Activated CD4-positive, alpha-beta T cell treated with anti-CD3 and anti-CD28 coated beads, Interleukin-2, amount 50 U/mL, for 16 hours (primary cell): ENCODE results near the gene FXYD5.

Experiments
- DNase-seq: peaks from one replicate; pipeline ENCODE4 v3.0.0-alpha.2; 2020

The FXYD5 gene

DNA sequence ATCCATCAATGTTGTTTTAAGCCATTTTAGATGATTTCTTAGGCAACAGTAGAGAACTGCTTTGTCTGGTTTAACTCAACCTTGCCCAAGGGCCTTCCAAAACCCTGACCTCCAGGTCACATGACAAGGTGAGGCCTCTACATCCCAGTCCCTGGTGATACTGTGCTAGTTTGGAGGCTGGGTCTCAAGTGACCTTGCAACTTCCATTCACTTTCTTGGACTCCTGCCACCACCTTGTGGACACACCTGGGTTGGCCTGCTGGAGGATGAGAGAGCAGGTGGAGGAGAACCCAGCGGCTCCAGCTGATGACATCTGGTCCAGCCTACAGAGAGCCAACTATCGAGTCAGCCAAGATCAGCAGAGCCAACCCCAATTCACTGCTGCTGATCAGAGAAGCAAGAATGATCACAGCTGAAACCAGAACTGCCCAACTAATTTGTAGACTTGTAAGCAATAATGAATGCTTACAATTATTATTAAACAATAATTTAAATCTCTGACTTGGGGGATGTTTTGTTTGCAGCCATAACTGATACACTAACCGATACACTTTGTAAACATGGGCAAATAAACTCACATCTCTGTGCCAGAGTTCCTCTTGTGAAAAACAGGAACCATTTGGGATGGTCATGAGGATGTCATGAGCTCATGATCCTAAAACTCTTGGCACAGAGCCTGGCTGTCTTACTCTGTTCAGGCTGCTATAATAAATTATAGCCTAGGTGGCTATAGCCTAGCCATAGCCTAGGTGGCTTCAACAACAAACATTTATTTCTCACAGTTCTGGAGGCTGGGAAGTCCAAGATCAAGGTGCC is 62.5 kb downstream of the FXYD5 start:
- no peak for DNase-seq

DNA sequence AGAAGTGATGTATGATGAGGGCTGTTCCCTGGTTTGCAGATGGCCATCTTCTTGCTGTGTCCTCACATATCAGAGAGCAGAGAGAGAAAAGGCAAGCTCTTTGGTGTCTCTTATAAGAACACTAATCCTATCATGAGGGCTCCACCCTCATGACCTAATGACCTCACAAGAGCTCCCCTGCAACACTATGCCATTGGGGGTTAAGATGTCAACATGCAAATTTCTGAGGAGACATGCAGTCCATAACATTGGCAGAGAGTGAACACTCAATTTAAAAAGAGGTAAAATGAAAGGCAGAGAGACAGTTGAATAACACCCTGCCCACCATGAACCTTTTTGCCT is 63.1 kb downstream of the FXYD5 start:
- no peak for DNase-seq

DNA sequence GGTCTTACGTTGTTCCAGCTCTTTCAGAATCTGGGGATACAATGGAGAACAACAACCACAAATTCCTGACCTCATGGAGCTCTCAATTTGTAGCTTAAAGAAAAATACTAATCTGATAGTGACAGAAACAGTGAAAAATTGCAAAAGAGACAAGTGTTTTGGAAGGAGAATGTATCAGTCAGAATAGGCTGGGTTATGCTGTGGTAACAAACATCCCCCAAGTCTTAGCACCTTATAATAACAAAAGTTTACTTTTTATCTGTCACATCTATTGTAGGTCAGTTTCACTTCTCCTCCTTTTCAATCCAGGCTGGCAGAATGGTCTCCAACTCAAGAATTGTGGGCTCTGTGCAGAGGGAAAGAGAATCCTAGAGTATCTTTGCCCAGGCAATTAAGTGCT is 64.5 kb downstream of the FXYD5 start:
- no peak for DNase-seq
